Uterus (tissue), 4 donors: Measurements from ENCODE around the gene TET2. TPM values are rescaled to one million over a fixed set of nuclear protein-coding genes. Genes with fewer than 3 reads are reported as not detected.

Source experiments
- DNase-seq, 2 donors: peaks; one replicate each; pipeline ENCODE4 v3.0.0-alpha.2; 2019 to 2020
- H3K27ac ChIP-seq, 2 donors: fragments of 200-600 bp; sonication (generic); 1 replicate in 1 of 2; 2 replicates in 1 of 2; pipeline ENCODE4 v1.5.1; 2016 to 2018
- H3K27me3 ChIP-seq, 2 donors: fragments of 200-600 bp; sonication (generic); one replicate each; pipeline ENCODE4 v1.5.1; 2018 to 2019; ENCODE audit warnings: control low read depth in 1 of 2
- H3K36me3 ChIP-seq, 2 donors: fragments of 200-600 bp; sonication (generic); one replicate each; pipeline ENCODE4 v1.5.1; 2019; ENCODE audit warnings: control low read depth in 1 of 2
- H3K4me1 ChIP-seq, 2 donors: fragments of 200-600 bp; sonication (generic); one replicate each; pipeline ENCODE4 v1.5.1; 2018 to 2019; ENCODE audit warnings: control low read depth in 1 of 2
- H3K4me3 ChIP-seq, 2 donors: fragments of 200-600 bp; sonication (generic); 1 replicate in 1 of 2; 2 replicates in 1 of 2; pipeline ENCODE4 v1.5.1; 2018 to 2019; ENCODE audit warnings: mild to moderate bottlenecking in 1 of 2
- H3K9me3 ChIP-seq, 2 donors: fragments of 200-600 bp; sonication (generic); one replicate each; pipeline ENCODE4 v1.5.1; 2019; ENCODE audit warnings: control low read depth in 1 of 2
- POLR2A ChIP-seq, 2 donors: fragments of 450-650 bp; IDR thresholded peaks; one replicate each; pipeline ENCODE4 v1.6.1; 2016; ENCODE audit warnings: antibody characterized with exemption in 2 of 2, mild to moderate bottlenecking in 1 of 2, moderate library complexity in 1 of 2
- intact Hi-C: fragments of 100-400 bp; cut with DNase I; formaldehyde crosslinking; loops from one replicate; pipeline ENCODE4 v1.15.1; 2023; ENCODE audit warnings: low total_unique reads
- total RNA-seq, 4 donors: library from RNA; depleted of rRNA in 3 of 4; stranded (reverse); fragments of >200 nt in 3 of 4; gene quantifications; one replicate each; pipeline versions ENCODE4 v1.1.0 to v1.2.4, GENCODE V29; 2014 to 2023
- TF ChIP-seq, protein P1 (sequence below), 4 experiments: fragments of 200-600 bp in 2 of 4; fragments of 450-650 bp in 2 of 4; sonication (generic) in 2 of 4; IDR thresholded peaks; one replicate each; pipeline ENCODE4 v1.5.1; 2016 to 2019; ENCODE audit warnings: antibody characterized with exemption in 4 of 4, mild to moderate bottlenecking in 2 of 4, moderate library complexity in 1 of 4
- donor health status: DM: yes; HTN: yes; CAD: no.

The TET2 gene
- total RNA-seq, 4 donors from 2014 or later: 17.9 to 93.5 (median 35.9) TPM

DNA sequence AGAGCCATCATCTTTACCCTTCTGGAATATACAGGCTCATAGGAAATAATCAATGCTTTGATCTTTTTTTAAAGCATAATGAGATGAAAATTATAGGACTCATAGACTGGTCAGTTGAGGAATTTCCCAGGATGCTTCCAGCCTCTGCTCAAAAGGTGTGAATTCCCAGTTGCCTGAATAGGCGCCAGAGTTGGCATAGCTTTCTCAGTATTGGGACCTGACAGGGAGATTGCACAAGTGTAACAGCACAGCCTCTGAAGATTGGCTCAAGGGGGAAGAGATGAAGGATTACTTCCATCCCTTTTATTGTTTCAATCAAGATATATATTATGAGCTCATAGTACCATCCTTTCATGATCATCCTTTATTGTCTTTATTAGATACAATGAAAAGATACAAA, 17.9 kb downstream of the TET2 start:
- Histone ChIP-seq H3K4me3 (no peak overlapping the region), H3K27me3 (no peaks in the 10 kb centered on the region), H3K36me3 (no peaks in the 10 kb centered on the region), H3K9me3 (no peaks in the 10 kb centered on the region), H3K4me1 (no peaks in the 10 kb centered on the region), H3K27ac (no peak overlapping the region)
- TF ChIP-seq, protein P1, sequence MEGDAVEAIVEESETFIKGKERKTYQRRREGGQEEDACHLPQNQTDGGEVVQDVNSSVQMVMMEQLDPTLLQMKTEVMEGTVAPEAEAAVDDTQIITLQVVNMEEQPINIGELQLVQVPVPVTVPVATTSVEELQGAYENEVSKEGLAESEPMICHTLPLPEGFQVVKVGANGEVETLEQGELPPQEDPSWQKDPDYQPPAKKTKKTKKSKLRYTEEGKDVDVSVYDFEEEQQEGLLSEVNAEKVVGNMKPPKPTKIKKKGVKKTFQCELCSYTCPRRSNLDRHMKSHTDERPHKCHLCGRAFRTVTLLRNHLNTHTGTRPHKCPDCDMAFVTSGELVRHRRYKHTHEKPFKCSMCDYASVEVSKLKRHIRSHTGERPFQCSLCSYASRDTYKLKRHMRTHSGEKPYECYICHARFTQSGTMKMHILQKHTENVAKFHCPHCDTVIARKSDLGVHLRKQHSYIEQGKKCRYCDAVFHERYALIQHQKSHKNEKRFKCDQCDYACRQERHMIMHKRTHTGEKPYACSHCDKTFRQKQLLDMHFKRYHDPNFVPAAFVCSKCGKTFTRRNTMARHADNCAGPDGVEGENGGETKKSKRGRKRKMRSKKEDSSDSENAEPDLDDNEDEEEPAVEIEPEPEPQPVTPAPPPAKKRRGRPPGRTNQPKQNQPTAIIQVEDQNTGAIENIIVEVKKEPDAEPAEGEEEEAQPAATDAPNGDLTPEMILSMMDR (IDR thresholded peaks at IDR 0.05): no peak
- TF ChIP-seq POLR2A (IDR thresholded peaks at IDR 0.05): no peak
- intact Hi-C loops: no loop called here
- no peak for DNase-seq

DNA sequence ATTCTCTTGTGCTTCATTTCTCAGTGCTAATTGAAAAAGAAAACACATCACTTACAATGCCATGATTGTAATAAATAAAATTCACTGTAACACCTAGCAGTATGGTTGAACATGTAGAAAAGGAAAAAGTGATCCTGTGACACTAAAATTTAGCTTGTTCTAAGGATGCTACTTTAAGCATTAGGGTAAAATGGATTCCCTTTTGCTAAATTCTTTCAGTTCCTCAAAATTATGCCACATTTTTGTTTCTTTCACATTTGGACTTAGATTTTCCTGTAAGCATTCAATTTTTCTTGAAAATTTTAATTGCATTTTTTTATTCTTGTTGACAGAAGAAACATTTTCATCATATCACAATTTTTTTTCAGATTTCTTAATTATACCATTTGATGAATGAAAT, 19.4 kb downstream of the TET2 start:
- DNase-seq: no peak
- Histone ChIP-seq H3K4me3 (no peak overlapping the region), H3K36me3 (no peaks in the 10 kb centered on the region), H3K4me1 (no peaks in the 10 kb centered on the region), H3K27ac (no peak overlapping the region), H3K9me3 (no peaks in the 10 kb centered on the region), H3K27me3 (no peaks in the 10 kb centered on the region)
- TF ChIP-seq, protein P1 (IDR thresholded peaks at IDR 0.05): no peak
- no peak for TF ChIP-seq POLR2A (IDR thresholded peaks at IDR 0.05)
- intact Hi-C loops: no loop called here

DNA sequence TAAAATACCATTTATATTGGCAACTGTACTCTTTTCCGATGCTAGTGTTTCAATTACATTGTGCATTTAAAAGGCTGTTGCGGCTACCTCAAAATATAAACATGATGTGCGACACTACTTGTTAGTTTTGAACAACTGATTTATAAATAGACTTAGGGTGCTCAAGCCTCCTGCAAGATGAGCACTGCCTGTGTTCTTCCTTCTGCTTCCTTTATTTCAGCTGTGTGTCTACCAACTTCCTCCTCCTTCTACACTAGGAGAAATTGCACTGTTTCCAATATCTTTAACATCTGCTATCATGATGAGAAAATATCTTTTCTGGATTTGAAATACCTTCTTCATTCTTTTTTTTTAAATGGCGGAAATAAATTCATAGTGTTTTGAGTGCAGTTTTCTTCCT, 24.0 kb downstream of the TET2 start:
- Histone ChIP-seq H3K9me3 (no peaks in the 10 kb centered on the region), H3K36me3 (no peaks in the 10 kb centered on the region), H3K4me3 (no peak overlapping the region), H3K27ac (no peak overlapping the region), H3K27me3 (no peaks in the 10 kb centered on the region), H3K4me1 (no peaks in the 10 kb centered on the region)
- TF ChIP-seq POLR2A (IDR thresholded peaks at IDR 0.05): no peak
- TF ChIP-seq, protein P1 (IDR thresholded peaks at IDR 0.05): no peak
- intact Hi-C loops: no loop called here
- DNase-seq: no peak

DNA sequence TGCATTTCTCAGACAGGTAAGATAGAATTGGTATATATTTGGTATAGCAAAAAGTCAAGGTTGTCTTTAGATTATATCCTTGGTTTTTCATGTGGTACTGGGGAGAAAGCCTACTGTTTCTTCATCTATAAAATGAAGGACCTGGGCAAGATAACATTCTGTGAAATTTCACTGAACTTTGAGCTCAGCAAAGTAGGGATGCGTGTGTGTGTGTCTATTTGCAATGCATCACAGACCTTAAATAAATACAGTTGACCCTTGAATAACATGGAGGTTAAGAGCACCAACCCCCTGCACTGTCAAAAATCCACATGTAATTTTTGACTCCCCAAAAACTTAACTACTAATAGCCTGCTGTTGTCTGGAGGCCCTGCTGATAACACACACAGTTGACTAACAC, 25.2 kb downstream of the TET2 start:
- TF ChIP-seq, protein P1 (IDR thresholded peaks at IDR 0.05): no peak
- no peak for TF ChIP-seq POLR2A (IDR thresholded peaks at IDR 0.05)
- intact Hi-C loops: no loop called here
- H3K36me3 ChIP-seq: no peaks in the 10 kb centered on the region
- no peak overlapping the region for H3K4me3 ChIP-seq
- H3K4me1 ChIP-seq: no peaks in the 10 kb centered on the region
- H3K27me3 ChIP-seq: no peaks in the 10 kb centered on the region
- DNase-seq: no peak
- no peaks in the 10 kb centered on the region for H3K9me3 ChIP-seq
- H3K27ac ChIP-seq: no peak overlapping the region

DNA sequence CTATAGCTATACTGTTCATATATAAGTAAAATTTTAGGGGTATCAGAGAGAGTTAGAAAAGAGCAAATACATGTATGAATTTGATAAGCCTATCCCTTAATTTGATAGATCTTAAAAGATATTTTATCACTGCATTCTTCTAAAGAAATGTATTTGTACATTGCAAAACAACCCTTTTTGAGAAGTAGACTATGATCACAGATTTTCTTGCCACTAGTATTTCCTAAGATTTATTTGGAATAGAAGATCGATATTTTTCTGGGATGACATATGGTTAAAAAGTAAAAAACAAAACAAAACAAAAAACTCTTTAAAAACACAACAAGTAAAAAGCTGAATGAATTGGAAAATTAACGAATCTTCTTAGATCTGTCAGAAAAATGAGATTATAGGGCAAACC, 27.4 kb downstream of the TET2 start:
- no peaks in the 10 kb centered on the region for H3K4me1 ChIP-seq
- intact Hi-C loops: no loop called here
- H3K36me3 ChIP-seq: no peaks in the 10 kb centered on the region
- TF ChIP-seq POLR2A (IDR thresholded peaks at IDR 0.05): no peak
- TF ChIP-seq, protein P1 (IDR thresholded peaks at IDR 0.05): no peak
- DNase-seq: no peak
- no peak overlapping the region for H3K27ac ChIP-seq
- H3K4me3 ChIP-seq: no peak overlapping the region
- H3K9me3 ChIP-seq: no peaks in the 10 kb centered on the region
- H3K27me3 ChIP-seq: no peaks in the 10 kb centered on the region
